SK-N-SH treated with all-trans-retinoic acid at 6 μM for 48 hours (cell line): ENCODE results near the gene TMEM141.

Experiments
- ATAC-seq: fragments of 200-7000 bp; cut with Tn5 transposase; 3 replicates; pipeline ENCODE4 v1.9.1; 2020; ENCODE audit warnings: mild to moderate bottlenecking, moderate library complexity
- ARNTL ChIP-seq: fragments of 450-650 bp; formaldehyde crosslinking; IDR thresholded peaks from 2 replicates; pipeline ENCODE4 v1.5.0; 2020; ENCODE audit warnings: low read depth, mild to moderate bottlenecking, moderate library complexity, borderline replicate concordance
- BACH2 ChIP-seq: fragments of 250-450 bp; sonication (Bioruptor Pico); IDR thresholded peaks from 2 replicates; pipeline ENCODE4 v1.9.0; 2021; ENCODE audit warnings: mild to moderate bottlenecking, borderline replicate concordance
- CREB5 ChIP-seq: fragments of 250-450 bp; sonication (Bioruptor Pico); IDR thresholded peaks from 2 replicates; pipeline ENCODE4 v1.5.1; 2020; ENCODE audit warnings: low read depth, mild to moderate bottlenecking, moderate library complexity
- CSDC2 ChIP-seq: fragments of 250-450 bp; sonication (Bioruptor Pico); IDR thresholded peaks from 2 replicates; pipeline ENCODE4 v1.5.0; 2020; ENCODE audit warnings: mild to moderate bottlenecking, moderate library complexity
- CSRNP3 ChIP-seq: fragments of 250-450 bp; sonication (Bioruptor Pico); IDR thresholded peaks from 2 replicates; pipeline ENCODE4 v1.5.1; 2021; ENCODE audit warnings: mild to moderate bottlenecking, moderate library complexity
- ESRRG ChIP-seq: fragments of 250-450 bp; sonication (Bioruptor Pico); IDR thresholded peaks from 2 replicates; pipeline ENCODE4 v1.6.1; 2021; ENCODE audit warnings: mild to moderate bottlenecking
- GLIS3 ChIP-seq: fragments of 250-450 bp; sonication (Bioruptor Pico); IDR thresholded peaks from 2 replicates; pipeline ENCODE4 v1.5.0; 2020; ENCODE audit warnings: mild to moderate bottlenecking, moderate library complexity
- ISL1 ChIP-seq: fragments of 250-450 bp; sonication (Bioruptor Pico); IDR thresholded peaks from 2 replicates; pipeline ENCODE4 v2.1.2; 2022; ENCODE audit warnings: mild to moderate bottlenecking, moderate library complexity
- PATZ1 ChIP-seq: fragments of 250-450 bp; sonication (Bioruptor Pico); IDR thresholded peaks from 2 replicates; pipeline ENCODE4 v1.8.0; 2020; ENCODE audit warnings: mild to moderate bottlenecking, moderate library complexity, borderline replicate concordance
- POU6F1 ChIP-seq: fragments of 250-450 bp; sonication (Bioruptor Pico); IDR thresholded peaks from 2 replicates; pipeline ENCODE4 v1.8.0; 2021; ENCODE audit warnings: low read depth, mild to moderate bottlenecking, moderate library complexity, borderline replicate concordance
- PPARA ChIP-seq: fragments of 250-450 bp; sonication (Bioruptor Pico); IDR thresholded peaks from 2 replicates; pipeline ENCODE4 v1.5.0; 2020; ENCODE audit warnings: mild to moderate bottlenecking, borderline replicate concordance
- RARB ChIP-seq: fragments of 250-450 bp; sonication (Bioruptor Pico); IDR thresholded peaks from 2 replicates; pipeline ENCODE4 v1.8.0; 2021; ENCODE audit warnings: mild to moderate bottlenecking, moderate library complexity
- SNAI2 ChIP-seq: fragments of 250-450 bp; sonication (Bioruptor Pico); IDR thresholded peaks from 2 replicates; pipeline ENCODE4 v1.5.0; 2020; ENCODE audit warnings: mild to moderate bottlenecking, moderate library complexity
- TCF4 ChIP-seq: fragments of 250-450 bp; sonication (Bioruptor Pico); IDR thresholded peaks from 2 replicates; pipeline ENCODE4 v1.8.0; 2021; ENCODE audit warnings: mild to moderate bottlenecking, moderate library complexity, borderline replicate concordance
- TOX ChIP-seq: fragments of 250-450 bp; sonication (Bioruptor Pico); IDR thresholded peaks from 2 replicates; pipeline ENCODE4 v1.8.0; 2021; ENCODE audit warnings: mild to moderate bottlenecking, moderate library complexity, borderline replicate concordance
- ZC3H10 ChIP-seq: fragments of 250-450 bp; sonication (Bioruptor Pico); IDR thresholded peaks from 2 replicates; pipeline ENCODE4 v1.5.1; 2021; ENCODE audit warnings: mild to moderate bottlenecking, moderate library complexity
- ZFP3 ChIP-seq: fragments of 250-450 bp; sonication (Bioruptor Pico); IDR thresholded peaks from 2 replicates; pipeline ENCODE4 v1.5.0; 2020; ENCODE audit warnings: mild to moderate bottlenecking, moderate library complexity
- ZFP30 ChIP-seq: fragments of 450-650 bp; formaldehyde crosslinking; IDR thresholded peaks from 2 replicates; pipeline ENCODE4 v1.5.0; 2022; ENCODE audit warnings: mild to moderate bottlenecking, moderate library complexity
- ZNF565 ChIP-seq: fragments of 450-650 bp; formaldehyde crosslinking; conservative IDR thresholded peaks from 2 replicates; pipeline ENCODE4 v1.5.0; 2020; ENCODE audit warnings: low read depth, mild to moderate bottlenecking, moderate library complexity
- ZNF70 ChIP-seq: fragments of 450-650 bp; formaldehyde crosslinking; IDR thresholded peaks from 2 replicates; pipeline ENCODE4 v1.5.0; 2020; ENCODE audit warnings: mild to moderate bottlenecking, moderate library complexity

Gene TMEM141

GRCh38 chr9:136804509-136805206, 13.5 kb downstream of the TMEM141 start:
- no peak for ATAC-seq
- TF ChIP-seq CREB5 (CRISPR knock-in tag), result no peak
- TF ChIP-seq CSDC2 (CRISPR knock-in tag), result no peak
- TF ChIP-seq CSRNP3 (CRISPR knock-in tag), result no peak
- TF ChIP-seq SNAI2, result no peak
- TF ChIP-seq ZFP30 (CRISPR knock-in tag), result no peak
- no peak for TF ChIP-seq ZFP3 (CRISPR knock-in tag)
- TF ChIP-seq ZNF70 (CRISPR knock-in tag), result no peak
- TF ChIP-seq POU6F1, result no peak
- no peak for TF ChIP-seq ESRRG (CRISPR knock-in tag)
- TF ChIP-seq ARNTL (CRISPR knock-in tag), result no peak
- no peak for TF ChIP-seq ISL1
- TF ChIP-seq TOX (CRISPR knock-in tag), result no peak
- TF ChIP-seq RARB (CRISPR knock-in tag), result no peak
- TF ChIP-seq ZC3H10 (CRISPR knock-in tag), result no peak
- no peak for TF ChIP-seq PATZ1 (CRISPR knock-in tag)
- no peak for TF ChIP-seq GLIS3 (CRISPR knock-in tag)
- no peak for TF ChIP-seq BACH2 (CRISPR knock-in tag)

- no peak for TF ChIP-seq PPARA (CRISPR knock-in tag)
- TF ChIP-seq, all 23 proteins: peak for 0
- no peak for ATAC-seq
These were observed 14.1 kb downstream of the TMEM141 start for GRCh38 chr9:136805207-136805740.

GRCh38 chr9:136806067-136806466, 14.9 kb downstream of the TMEM141 start:
- ATAC-seq, result no peak

More at GRCh38 chr9:136806067-136806466, 14.9 kb downstream of the TMEM141 start:
- no peak for TF ChIP-seq BACH2 (CRISPR knock-in tag)
- no peak for TF ChIP-seq TCF4 (CRISPR knock-in tag)
- TF ChIP-seq PATZ1 (CRISPR knock-in tag), result no peak
- no peak for TF ChIP-seq CREB5 (CRISPR knock-in tag)
- no peak for TF ChIP-seq ESRRG (CRISPR knock-in tag)
- TF ChIP-seq PPARA (CRISPR knock-in tag), result no peak
- no peak for TF ChIP-seq CSRNP3 (CRISPR knock-in tag)
- no peak for TF ChIP-seq ZFP3 (CRISPR knock-in tag)
- no peak for TF ChIP-seq ZNF565 (CRISPR knock-in tag)
